HCT116 (cell line): ENCODE data around the gene ELL2. TPM values are rescaled to one million over a fixed set of nuclear protein-coding genes. Genes with fewer than 3 reads are reported as not detected.

Experiments
- ATAC-seq: fragments of 200-7000 bp; cut with Tn5 transposase; 2 replicates; pipeline ENCODE4 v1.9.1; 2020; ENCODE audit warnings: mild to moderate bottlenecking, moderate library complexity
- BruUV-seq: library from RNA; stranded (reverse); fragments of 400-500 nt; replicated peaks from 2 replicates; lab custom pipeline; 2021; lab: Mats Ljungman, UMichigan
- CTCF ChIA-PET: fragments of 300-600 bp; sonication (Branson Sonifier 250); formaldehyde crosslinking; loops from one replicate; lab custom pipeline; 2021; ENCODE audit warnings: antibody characterized with exemption; lab: Charles Lee
- POLR2A ChIA-PET: fragments of 300-600, 350-600 bp; sonication (Branson Sonifier 250); formaldehyde crosslinking; loops from one replicate; lab custom pipeline; 2021; ENCODE audit warnings: antibody characterized with exemption; lab: Charles Lee
- RAD21 ChIA-PET, 2 experiments: fragments of 300-600 bp; sonication (Branson Sonifier 250); formaldehyde crosslinking; loops; one replicate each; lab custom pipeline; 2023; ENCODE audit warnings: low total read pairs in 2 of 2; ENCODE audit not compliant: uncharacterized antibody in 2 of 2, unreplicated experiment in 2 of 2, low non-redundant PET in 1 of 2; lab: Charles Lee
- DNase-seq: peaks from one replicate; pipeline ENCODE4 v3.0.0-alpha.2; 2010; ENCODE audit warnings: low read depth, low spot score
- H2AFZ ChIP-seq: fragments of 200-600 bp; shearing (Covaris generic), sonication (generic); 2 replicates; pipeline ENCODE4 v1.6.1; 2017; ENCODE audit warnings: low read depth, mixed run types, mixed read lengths, antibody characterized with exemption, low read length; ENCODE audit not compliant: poor library complexity, severe bottlenecking
- H3K27ac ChIP-seq: 2 replicates; pipeline ENCODE4 v1.5.1; 2012; ENCODE audit warnings: low read depth, low read length
- H3K27me3 ChIP-seq: fragments of 200-600 bp; sonication (generic); 2 replicates; pipeline ENCODE4 v1.6.1; 2016; ENCODE audit warnings: mixed run types, low read length, mixed read lengths; ENCODE audit not compliant: insufficient read depth
- H3K36me3 ChIP-seq, 2 experiments: fragments of 200-500 bp in 1 of 2; fragments of 200-600 bp in 1 of 2; sonication (Bioruptor generic) in 1 of 2; sonication (generic) in 1 of 2; 2 replicates each; pipeline versions ENCODE4 v1.5.1 to v1.6.1; 2014 to 2016; ENCODE audit warnings: low read length in 2 of 2, inconsistent platforms in 1 of 2, mixed read lengths in 1 of 2, mixed run types in 1 of 2; ENCODE audit not compliant: insufficient read depth in 2 of 2, control insufficient read depth in 1 of 2
- H3K4me1 ChIP-seq, 2 experiments: fragments of 200-600 bp in 1 of 2; sonication (generic) in 1 of 2; 2 replicates each; pipeline versions ENCODE4 v1.5.1 to v1.6.1; 2012 to 2017; ENCODE audit warnings: low read length in 2 of 2, inconsistent platforms in 1 of 2, mild to moderate bottlenecking in 1 of 2, mixed read lengths in 1 of 2, mixed run types in 1 of 2, moderate library complexity in 1 of 2; ENCODE audit not compliant: insufficient read depth in 2 of 2, control insufficient read depth in 1 of 2
- H3K4me2 ChIP-seq: fragments of 200-600 bp; sonication (generic); 2 replicates; pipeline ENCODE4 v1.6.1; 2017; ENCODE audit warnings: mixed run types, low read length, mixed read lengths
- H3K4me3 ChIP-seq, 2 experiments: fragments of 200-600 bp in 1 of 2; sonication (generic) in 1 of 2; replicated peaks in 1 of 2; 2 replicates each; pipeline ENCODE4 v1.5.1; 2011 to 2016; ENCODE audit warnings: low read length in 2 of 2, control low read depth in 1 of 2, low read depth in 1 of 2, mild to moderate bottlenecking in 1 of 2, mixed read lengths in 1 of 2, mixed run types in 1 of 2
- H3K79me2 ChIP-seq: fragments of 200-600 bp; sonication (generic); 2 replicates; pipeline ENCODE4 v1.6.1; 2017; ENCODE audit warnings: mild to moderate bottlenecking, mixed run types, low read length, moderate library complexity, mixed read lengths; ENCODE audit not compliant: insufficient read depth
- H3K9ac ChIP-seq: fragments of 200-600 bp; sonication (generic); 2 replicates; pipeline ENCODE4 v1.6.1; 2016; ENCODE audit warnings: low read length, mixed read lengths
- H3K9me2 ChIP-seq: fragments of 200-600 bp; sonication (generic), shearing (Covaris generic); 2 replicates; pipeline ENCODE4 v1.6.1; 2017; ENCODE audit warnings: mixed run types, mild to moderate bottlenecking, moderate library complexity; ENCODE audit not compliant: insufficient read depth
- H3K9me3 ChIP-seq, 2 experiments: fragments of 200-500 bp in 1 of 2; fragments of 200-600 bp in 1 of 2; sonication (Bioruptor generic) in 1 of 2; sonication (generic) in 1 of 2; 2 replicates each; pipeline ENCODE4 v1.6.1; 2014 to 2017; ENCODE audit warnings: low read length in 2 of 2, mixed read lengths in 2 of 2, inconsistent platforms in 1 of 2, low read depth in 1 of 2, mild to moderate bottlenecking in 1 of 2, mixed run types in 1 of 2, moderate library complexity in 1 of 2; ENCODE audit not compliant: control insufficient read depth in 1 of 2, insufficient read depth in 1 of 2
- H4K20me1 ChIP-seq: fragments of 200-600 bp; sonication (generic), shearing (Covaris generic); 2 replicates; pipeline ENCODE4 v1.6.1; 2017; ENCODE audit warnings: mixed run types, mild to moderate bottlenecking, moderate library complexity; ENCODE audit not compliant: insufficient read depth
- ATF3 ChIP-seq: IDR thresholded peaks from 2 replicates; pipeline ENCODE4 v1.6.1; 2012
- CBX3 ChIP-seq: IDR thresholded peaks from 2 replicates; pipeline ENCODE4 v1.6.1; 2012; ENCODE audit warnings: low read depth
- CTCF ChIP-seq, 3 experiments: fragments of 200-600 bp in 1 of 3; sonication (generic) in 1 of 3; IDR thresholded peaks in 2 of 3; conservative IDR thresholded peaks in 1 of 3; 2 replicates each; pipeline ENCODE4 v1.5.1; 2012 to 2017; ENCODE audit warnings: low read depth in 2 of 3, low read length in 2 of 3, antibody characterized with exemption in 1 of 3, borderline replicate concordance in 1 of 3, control low read depth in 1 of 3, mild to moderate bottlenecking in 1 of 3, mixed read lengths in 1 of 3, mixed run types in 1 of 3, moderate library complexity in 1 of 3; ENCODE audit not compliant: insufficient read depth in 1 of 3
- EGR1 ChIP-seq: IDR thresholded peaks from 2 replicates; pipeline ENCODE4 v1.6.1; 2012; ENCODE audit warnings: low read depth
- ELF1 ChIP-seq: IDR thresholded peaks from 2 replicates; pipeline ENCODE4 v1.6.1; 2012; ENCODE audit warnings: low read depth, borderline replicate concordance
- EZH2 ChIP-seq: fragments of 200-600 bp; sonication (generic); IDR thresholded peaks from 2 replicates; pipeline ENCODE4 v1.6.1; 2017; ENCODE audit warnings: antibody characterized with exemption, mixed run types
- EZH2phosphoT487 ChIP-seq: fragments of 200-600 bp; IDR thresholded peaks from 2 replicates; pipeline ENCODE4 v1.6.1; 2018; ENCODE audit warnings: antibody characterized with exemption, borderline replicate concordance
- FOSL1 ChIP-seq: IDR thresholded peaks from 2 replicates; pipeline ENCODE4 v1.6.1; 2012; ENCODE audit warnings: low read depth
- POLR2A ChIP-seq: IDR thresholded peaks from 2 replicates; pipeline ENCODE4 v1.7.0; 2011; ENCODE audit warnings: borderline replicate concordance; ENCODE audit not compliant: insufficient read depth, insufficient read length; ENCODE audit errors: extremely low read depth
- RAD21 ChIP-seq: IDR thresholded peaks from 2 replicates; pipeline ENCODE4 v1.6.1; 2012; ENCODE audit warnings: low read depth, mild to moderate bottlenecking
- REST ChIP-seq: IDR thresholded peaks from 2 replicates; pipeline ENCODE4 v1.6.1; 2012; ENCODE audit warnings: low read depth
- SIN3A ChIP-seq: IDR thresholded peaks from 2 replicates; pipeline ENCODE4 v1.6.1; 2012; ENCODE audit warnings: low read depth
- SP1 ChIP-seq: IDR thresholded peaks from 2 replicates; pipeline ENCODE4 v1.6.1; 2012; ENCODE audit warnings: low read depth
- SRF ChIP-seq: IDR thresholded peaks from 2 replicates; pipeline ENCODE4 v1.6.1; 2012; ENCODE audit warnings: low read depth
- TCF7L2 ChIP-seq: IDR thresholded peaks from 2 replicates; pipeline ENCODE4 v1.7.0; 2011; ENCODE audit warnings: borderline replicate concordance, inconsistent platforms; ENCODE audit not compliant: insufficient read depth, insufficient read length; ENCODE audit errors: extremely low read depth
- YY1 ChIP-seq: IDR thresholded peaks from 2 replicates; pipeline ENCODE4 v1.6.1; 2011; ENCODE audit warnings: low read length, low read depth, moderate library complexity, mild to moderate bottlenecking; ENCODE audit not compliant: insufficient replicate concordance; ENCODE audit errors: extremely low read depth
- ZBTB33 ChIP-seq: IDR thresholded peaks from 2 replicates; pipeline ENCODE4 v1.6.1; 2011; ENCODE audit warnings: mild to moderate bottlenecking, low read length, moderate library complexity; ENCODE audit not compliant: insufficient replicate concordance; ENCODE audit errors: extremely low read depth
- ZFX ChIP-seq: fragments of 450-650 bp; IDR thresholded peaks from 2 replicates; pipeline ENCODE4 v1.6.1; 2017
- ZNF274 ChIP-seq: fragments of 200-500 bp; sonication (Bioruptor generic); IDR thresholded peaks from 2 replicates; pipeline ENCODE4 v1.6.1; 2014; ENCODE audit warnings: mild to moderate bottlenecking, low read depth, low read length, inconsistent platforms
- intact Hi-C: fragments of 100-400 bp; cut with micrococcal nuclease; formaldehyde crosslinking; loops from 2 replicates; pipeline ENCODE4 v1.10.0; 2022
- total RNA-seq: library from RNA; stranded (reverse); gene quantifications from one replicate; pipeline ENCODE4 v1.2.1, GENCODE V29; 2021; ENCODE audit not compliant: unreplicated experiment

Gene ELL2
- total RNA-seq, 1 experiment from 2014 or later, result 29.8 TPM

- H3K27me3 ChIP-seq, result no peaks in the 10 kb centered on the region
- H3K9me2 ChIP-seq, result no peaks in the 10 kb centered on the region
- H3K79me2 ChIP-seq, result no peaks in the 10 kb centered on the region
- H3K4me1 ChIP-seq, result peaks cover 0 to 3% of the 10 kb centered on the region in 2 experiments; a peak in 2 of 4 replicates
- CTCF ChIA-PET, result no interaction called here
- no peak overlapping the region for H3K4me3 ChIP-seq
- H4K20me1 ChIP-seq, result no peaks in the 10 kb centered on the region
- no peaks in the 10 kb centered on the region for H3K36me3 ChIP-seq
- no peak overlapping the region for H3K9ac ChIP-seq
- RAD21 ChIA-PET, result no interaction called here
- DNase-seq (no peak), ATAC-seq (no peak)
- POLR2A ChIA-PET, result no interaction called here
- intact Hi-C loops, result no loop called here
- no peak overlapping the region for H2AFZ ChIP-seq
- H3K27ac ChIP-seq, result no peak overlapping the region
- TF ChIP-seq POLR2A, result no peak
- TF ChIP-seq SRF, result no peak
- no peak for TF ChIP-seq YY1
- no peak for TF ChIP-seq RAD21
- no peak for TF ChIP-seq EZH2phosphoT487
- no peak for TF ChIP-seq SIN3A
- TF ChIP-seq CTCF (IDR thresholded peaks at IDR 0.05 in 2 of 3, conservative IDR thresholded peaks at IDR 0.05 in 1 of 3; ENCODE audit: borderline replicate concordance in 1 of 3, insufficient read depth in 1 of 3, low read depth in 2 of 3, low read length in 2 of 3), result no peak
- no peak for TF ChIP-seq TCF7L2
- TF ChIP-seq ELF1, result no peak
- no peak for TF ChIP-seq REST
- no peak for TF ChIP-seq ZFX
- TF ChIP-seq FOSL1, result no peak
- TF ChIP-seq ZNF274, result no peak
- TF ChIP-seq ZBTB33, result no peak
- no peak for TF ChIP-seq ATF3
- no peak for TF ChIP-seq EGR1
- TF ChIP-seq EZH2, result no peak
- no peak for TF ChIP-seq CBX3
- no peak for TF ChIP-seq SP1
- BruUV-seq, result no TSS peak
- no peak overlapping the region for H3K4me2 ChIP-seq
- H3K9me3 ChIP-seq, result no peaks in the 10 kb centered on the region
These were observed 54.5 kb downstream of the ELL2 start for GRCh38 chr5:95907067-95907705.
